DOHH2 (cell line): ENCODE results near the gene HTR2A.

Experiments
- H3F3A ChIP-seq: fragments of 200-600 bp; sonication (generic), shearing (Covaris generic); 2 replicates; pipeline ENCODE4 v1.6.0; 2016; ENCODE audit warnings: antibody characterized with exemption, mild to moderate bottlenecking; ENCODE audit not compliant: control insufficient read depth, insufficient read depth
- H3K27ac ChIP-seq: fragments of 200-600 bp; sonication (generic); 2 replicates; pipeline ENCODE4 v1.5.1; 2014; ENCODE audit warnings: low read depth, mild to moderate bottlenecking, low read length, moderate library complexity
- H3K27me3 ChIP-seq: fragments of 200-600 bp; sonication (generic); 2 replicates; pipeline ENCODE4 v1.6.1; 2014; ENCODE audit warnings: mild to moderate bottlenecking, low read length, mixed read lengths; ENCODE audit not compliant: control insufficient read depth
- H3K36me3 ChIP-seq: fragments of 200-600 bp; sonication (generic); 2 replicates; pipeline ENCODE4 v1.6.1; 2014; ENCODE audit warnings: mild to moderate bottlenecking, low read length, moderate library complexity, mixed read lengths; ENCODE audit not compliant: control insufficient read depth
- H3K4me1 ChIP-seq: fragments of 200-600 bp; sonication (generic); 2 replicates; pipeline ENCODE4 v1.6.1; 2014; ENCODE audit warnings: mild to moderate bottlenecking, low read length, mixed read lengths; ENCODE audit not compliant: control insufficient read depth
- H3K4me2 ChIP-seq: fragments of 200-600 bp; sonication (generic); 2 replicates; pipeline ENCODE4 v1.6.0; 2014; ENCODE audit warnings: mild to moderate bottlenecking, low read length, moderate library complexity
- H3K4me3 ChIP-seq: fragments of 200-600 bp; sonication (generic); 2 replicates; pipeline ENCODE4 v1.5.1; 2014; ENCODE audit warnings: mild to moderate bottlenecking, low read length, mixed read lengths
- H3K79me2 ChIP-seq: fragments of 200-600 bp; sonication (generic); 2 replicates; pipeline ENCODE4 v1.6.1; 2014; ENCODE audit warnings: mild to moderate bottlenecking, low read length, mixed read lengths; ENCODE audit not compliant: control insufficient read depth
- H3K9me2 ChIP-seq: fragments of 200-600 bp; sonication (generic); replicated peaks from 2 replicates; pipeline ENCODE4 v1.6.1; 2014; ENCODE audit warnings: mild to moderate bottlenecking, low read length, mixed read lengths; ENCODE audit not compliant: control insufficient read depth
- H3K9me3 ChIP-seq: fragments of 200-600 bp; sonication (generic); 2 replicates; pipeline ENCODE4 v1.6.1; 2014; ENCODE audit warnings: antibody characterized with exemption, low read length, mixed read lengths; ENCODE audit not compliant: control insufficient read depth, insufficient read depth
- H4K20me1 ChIP-seq: fragments of 200-600 bp; sonication (generic); 2 replicates; pipeline ENCODE4 v1.6.0; 2014; ENCODE audit warnings: low read depth, mild to moderate bottlenecking, antibody characterized with exemption, low read length, moderate library complexity; ENCODE audit not compliant: control insufficient read depth, insufficient read depth
- CTCF ChIP-seq: fragments of 200-600 bp; sonication (generic); IDR thresholded peaks from one replicate; pipeline ENCODE4 v1.5.1; 2014; ENCODE audit warnings: antibody characterized with exemption, mild to moderate bottlenecking, low read depth, low read length; ENCODE audit not compliant: poor library complexity, severe bottlenecking
- EZH2phosphoT487 ChIP-seq: fragments of 200-600 bp; sonication (generic); IDR thresholded peaks from 2 replicates; pipeline ENCODE4 v1.6.1; 2017; ENCODE audit warnings: borderline replicate concordance, mild to moderate bottlenecking, antibody characterized with exemption, low read length, moderate library complexity, mixed read lengths

HTR2A gene

GRCh38 chr13:46795321-46795720, 101.5 kb downstream of the HTR2A start:
- no peaks in the 10 kb centered on the region for H3K9me2 ChIP-seq
- H4K20me1 ChIP-seq: no peaks in the 10 kb centered on the region
- no peak for TF ChIP-seq CTCF
- no peak for TF ChIP-seq EZH2phosphoT487
- H3K27ac ChIP-seq: no peak overlapping the region
- H3K4me3 ChIP-seq: peak overlapping the region; percentile 95
- H3K27me3 ChIP-seq: no peaks in the 10 kb centered on the region
- peaks cover 27% of the 10 kb centered on the region for H3K4me1 ChIP-seq
- H3K79me2 ChIP-seq: peaks cover 40% of the 10 kb centered on the region
- no peaks in the 10 kb centered on the region; the same call in 1 of the 2 replicates for H3F3A ChIP-seq
- no peaks in the 10 kb centered on the region for H3K9me3 ChIP-seq
- H3K4me2 ChIP-seq: peak overlapping the region; percentile 83
- peaks cover 43% of the 10 kb centered on the region for H3K36me3 ChIP-seq

GRCh38 chr13:46783504-46783903, 113.3 kb downstream of the HTR2A start:
- Histone ChIP-seq H3K4me2 (no peak overlapping the region), H3K79me2 (no peaks in the 10 kb centered on the region), H3K9me2 (no peaks in the 10 kb centered on the region), H3K9me3 (no peaks in the 10 kb centered on the region), H3K27ac (no peak overlapping the region), H4K20me1 (no peaks in the 10 kb centered on the region), H3K4me1 (no peaks in the 10 kb centered on the region), H3K36me3 (peaks cover 87% of the 10 kb centered on the region), H3K27me3 (no peaks in the 10 kb centered on the region), H3F3A (no peaks in the 10 kb centered on the region), H3K4me3 (no peak overlapping the region)
- TF ChIP-seq CTCF: no peak
- TF ChIP-seq EZH2phosphoT487: no peak

GRCh38 chr13:46782691-46783090, 114.2 kb downstream of the HTR2A start:
- Histone ChIP-seq H3K36me3 (peaks cover 87% of the 10 kb centered on the region), H4K20me1 (no peaks in the 10 kb centered on the region), H3F3A (no peaks in the 10 kb centered on the region), H3K4me2 (no peak overlapping the region), H3K27me3 (no peaks in the 10 kb centered on the region), H3K9me3 (no peaks in the 10 kb centered on the region), H3K27ac (no peak overlapping the region), H3K4me3 (no peak overlapping the region), H3K9me2 (no peaks in the 10 kb centered on the region), H3K4me1 (no peaks in the 10 kb centered on the region), H3K79me2 (no peaks in the 10 kb centered on the region)
- TF ChIP-seq CTCF: no peak
- TF ChIP-seq EZH2phosphoT487: no peak

GRCh38 chr13:46782066-46782465, 114.8 kb downstream of the HTR2A start:
- Histone ChIP-seq H3K36me3 (peaks cover 87% of the 10 kb centered on the region), H3K27ac (no peak overlapping the region), H3K4me1 (no peaks in the 10 kb centered on the region), H3K9me2 (no peaks in the 10 kb centered on the region), H3K27me3 (no peaks in the 10 kb centered on the region), H3K9me3 (no peaks in the 10 kb centered on the region), H3F3A (no peaks in the 10 kb centered on the region), H4K20me1 (no peaks in the 10 kb centered on the region), H3K79me2 (no peaks in the 10 kb centered on the region), H3K4me3 (no peak overlapping the region), H3K4me2 (no peak overlapping the region)
- TF ChIP-seq EZH2phosphoT487 (no peak), CTCF (no peak)
